SU-DHL-6 (cell line): ENCODE results near the gene CCDC157.

ENCODE experiments used
- CTCF ChIP-seq: fragments of 200-600 bp; sonication (generic); IDR thresholded peaks from one replicate; pipeline ENCODE4 v1.5.1; 2017; ENCODE audit warnings: antibody characterized with exemption, mild to moderate bottlenecking, low read length, moderate library complexity; ENCODE audit not compliant: insufficient read depth, poor library complexity, severe bottlenecking
- EZH2phosphoT487 ChIP-seq: fragments of 200-600 bp; sonication (generic), shearing (Covaris generic); conservative IDR thresholded peaks from 2 replicates; pipeline ENCODE4 v1.6.1; 2018; ENCODE audit warnings: mild to moderate bottlenecking, antibody characterized with exemption, low read length, moderate library complexity, mixed read lengths

- no peak for TF ChIP-seq CTCF
- TF ChIP-seq EZH2phosphoT487 = no peak
Observed at GRCh38 chr22:30404307-30404706, 47.5 kb downstream of the CCDC157 start.
